Posterior vena cava (tissue), 2 donors: ENCODE measurements around the gene TMEM81. TPM values are rescaled to one million over a fixed set of nuclear protein-coding genes. Genes with fewer than 3 reads are reported as not detected.

Experiments used
- DNase-seq: peaks from one replicate; pipeline ENCODE4 v3.0.0-alpha.2; 2020; ENCODE audit warnings: low spot score
- intact Hi-C, 2 donors: fragments of 100-400 bp; cut with DNase I; formaldehyde crosslinking; loops; one replicate each; pipeline versions ENCODE4 v1.14.1 to v1.14.2; 2022 to 2023
- total RNA-seq, 2 donors: library from RNA; stranded (reverse); fragmentation: NEBNext Ultra II Directional; extraction: Animal tissue kit (Norgen Biotek cat#: 25700); gene quantifications; one replicate each; pipeline ENCODE4 v1.2.1, GENCODE V29; 2021
- donor health status: DM: yes; HTN: yes; CAD: no.
- donor health status: DM: yes; HTN: yes; CAD: no.

Gene TMEM81
- total RNA-seq, 2 donors from 2014 or later: 1.4 to 1.5 TPM

DNA sequence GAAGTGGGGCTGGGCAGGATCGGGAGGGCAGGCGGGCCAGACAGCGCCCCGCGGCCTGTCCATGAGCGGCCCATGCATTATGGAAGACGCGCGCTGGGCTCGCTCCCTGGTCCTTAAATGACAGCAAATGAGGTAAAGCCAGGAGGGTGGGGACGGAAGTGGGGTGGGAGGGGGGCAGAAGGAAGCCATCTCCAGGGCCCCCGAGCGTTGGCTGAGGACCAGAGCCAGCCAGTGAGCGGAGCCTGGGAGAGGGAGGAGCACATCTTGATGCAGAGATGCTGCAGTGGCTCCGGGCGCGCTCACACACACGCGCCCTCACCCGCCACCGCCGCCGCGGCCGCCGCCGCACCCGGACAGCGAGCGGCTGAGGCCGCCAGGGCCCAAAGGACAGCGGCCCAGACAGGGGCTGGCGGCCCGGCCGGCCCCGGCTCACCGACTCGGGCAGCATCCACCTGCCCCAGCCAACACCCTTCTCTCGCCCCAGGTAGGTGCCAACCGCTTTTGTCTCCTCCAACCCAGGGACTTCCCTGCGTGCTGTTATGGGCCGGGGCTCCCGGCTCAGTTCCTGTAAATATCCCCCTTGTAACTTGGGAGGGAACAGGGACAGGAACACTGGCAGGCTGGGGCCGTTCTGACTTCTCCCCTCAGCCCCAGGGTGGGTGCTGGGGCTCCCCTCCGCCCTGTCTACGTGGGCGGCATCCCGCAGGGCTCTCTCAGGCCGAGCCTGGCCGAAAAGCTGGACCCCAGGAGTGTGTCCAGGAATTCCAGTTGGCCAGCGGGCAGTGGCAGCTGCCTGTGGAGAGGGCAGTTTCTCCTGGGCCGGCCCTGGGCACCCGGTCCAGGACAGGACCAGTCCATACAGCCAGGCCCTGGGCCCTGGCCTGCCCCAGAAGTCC, 41.1 kb downstream of the TMEM81 start, which contains the start of gene CNTN2:
Gene CNTN2 (plus strand): TSS at position 302 of the 896 bp plus-strand sequence. CDS start 9,974 bp downstream, outside the sequence.
- DNase-seq: no peak
- intact Hi-C loops: no loop called here

DNA sequence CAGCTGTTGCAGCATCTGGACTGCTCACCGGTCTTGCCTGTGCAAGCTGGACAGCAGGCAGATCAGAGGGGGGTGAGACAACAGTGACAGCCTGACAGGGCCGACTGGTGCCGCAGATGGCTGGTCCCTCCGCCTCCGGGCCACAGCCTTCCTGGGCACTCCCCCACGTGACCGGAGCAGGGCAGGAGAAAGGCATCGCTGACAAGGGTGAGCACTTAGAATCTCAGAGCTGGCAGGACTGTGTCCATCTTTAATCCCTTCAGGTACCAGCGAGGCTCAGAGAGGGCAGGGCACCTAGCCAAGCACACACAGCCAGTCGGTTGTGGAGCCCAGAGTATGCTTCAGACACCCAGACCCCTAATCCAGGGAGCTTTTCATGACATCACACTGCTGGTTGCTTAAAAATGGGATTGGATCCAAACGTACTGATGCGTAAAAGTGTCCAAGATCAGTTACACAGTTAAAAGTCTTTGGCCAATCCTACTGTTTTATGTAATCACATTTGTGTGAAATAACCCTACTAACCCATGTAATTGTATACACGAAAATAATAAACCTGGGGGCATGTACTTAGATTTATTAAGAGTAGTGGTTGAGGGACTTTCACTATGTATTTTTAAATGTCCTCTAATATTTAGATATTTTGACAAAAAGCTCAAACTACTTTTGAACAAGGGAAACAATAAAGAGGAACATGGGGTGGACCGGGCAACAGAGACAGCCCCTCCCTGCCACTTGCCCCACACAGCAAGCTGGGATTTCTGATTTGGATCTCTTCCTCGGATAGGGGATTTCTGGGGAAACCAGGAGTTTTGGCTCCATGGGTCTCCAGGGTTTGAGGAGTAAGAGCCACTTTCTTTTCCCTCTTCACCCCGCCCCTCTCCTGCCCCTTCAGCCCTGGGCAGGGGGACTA, 42.0 kb downstream of the TMEM81 start:
- no peak for DNase-seq
- intact Hi-C loops: no loop called here

- DNase-seq: no peak
- intact Hi-C loops: no loop called here
These were observed 43.1 kb downstream of the TMEM81 start for GRCh38 chr1:205041001-205041715.

DNA sequence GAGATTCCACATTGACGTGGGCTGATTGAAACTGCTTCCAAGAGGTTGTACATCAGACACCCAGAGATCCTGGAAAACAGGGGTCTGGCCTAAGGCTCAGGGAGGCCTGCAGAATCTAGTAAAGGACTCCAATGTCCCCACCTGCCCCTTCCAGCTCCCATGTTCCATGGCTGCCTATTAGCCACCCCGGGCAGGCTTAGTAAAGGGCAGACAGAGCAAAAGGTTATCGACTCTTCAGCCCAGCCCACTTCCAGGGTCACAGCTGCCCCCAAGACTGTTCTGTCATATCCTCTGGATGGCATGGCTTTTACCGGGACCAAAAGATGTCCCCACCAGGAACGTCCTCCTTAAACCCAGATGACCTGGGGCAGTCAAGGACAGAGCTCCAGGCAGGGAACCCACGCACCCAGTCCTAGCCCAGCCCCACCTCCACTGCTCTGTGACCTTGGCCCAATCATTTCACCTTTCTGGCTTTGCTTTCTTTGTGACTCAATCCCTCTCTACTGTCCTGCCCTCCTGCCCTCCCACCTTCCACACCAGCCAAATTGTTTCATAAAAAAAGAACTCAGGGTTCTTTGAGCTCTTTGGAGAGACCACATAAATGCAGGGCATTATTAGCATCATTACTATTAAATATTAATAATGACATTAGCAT, 46.0 kb downstream of the TMEM81 start:
- DNase-seq: no peak
- intact Hi-C loops: no loop called here

DNA sequence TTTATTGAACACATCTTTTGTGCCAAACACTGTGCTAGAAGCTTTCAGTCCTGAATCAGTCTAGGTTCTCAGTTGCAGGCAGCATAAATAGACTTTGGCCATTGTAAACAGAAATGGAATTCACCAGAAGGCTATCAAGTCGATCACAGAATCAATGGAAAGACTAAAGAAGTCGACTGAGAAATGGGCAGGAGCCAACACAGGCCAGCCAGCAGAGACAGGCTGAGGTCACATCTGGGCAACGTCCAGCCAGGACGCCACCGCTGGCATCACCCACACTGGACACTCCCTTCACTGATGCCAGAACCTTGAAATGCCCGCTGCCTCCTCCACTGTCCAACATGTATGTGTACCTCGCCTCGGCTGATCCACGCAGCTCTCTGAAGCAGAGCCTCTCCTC, 46.7 kb downstream of the TMEM81 start:
- intact Hi-C loops: no loop called here
- no peak for DNase-seq

Other genes with a start within 250 kb of the TMEM81 start
- gene NFASC, start 213.6 kb downstream of the TMEM81 start, total RNA-seq: 10 to 100 TPM; 57.1 to 76.8 TPM
- gene CNTN2, start 41.2 kb downstream of the TMEM81 start, total RNA-seq: under 1 TPM; 0.14 to 0.28 TPM
- gene RBBP5, start 37.5 kb upstream of the TMEM81 start, total RNA-seq: 10 to 100 TPM in 1 of 2 donors, 1 to 10 TPM in 1; 8.3 to 10.2 TPM
- 10 to 100 TPM; 10.9 to 11.9 TPM for gene DSTYK, start 127.2 kb upstream of the TMEM81 start, total RNA-seq
- gene TMCC2, start 143.5 kb upstream of the TMEM81 start, total RNA-seq: 1 to 10 TPM; 4.1 to 4.6 TPM
- 1 to 10 TPM; 1.1 to 1.5 TPM for gene NUAK2, start 237.3 kb upstream of the TMEM81 start, total RNA-seq